ENCODE results near the gene SMAD6.
A peak's percentile ranks its signal among the peaks of the same experiment; 100 is the strongest.
"Not testable (repeated sequence)": the region's sequence is repeated elsewhere in the genome, so short reads cannot be mapped to it uniquely, and the experiment has no call there.

Gene SMAD6

GRCh38 chr15:66677336-66677735 is 24.7 kb upstream of the SMAD6 start:
- DNase-seq, result no peak

- DNase-seq, result no peak
Observed at GRCh38 chr15:66679061-66679656, 22.9 kb upstream of the SMAD6 start.

GRCh38 chr15:66679657-66680108 is 22.4 kb upstream of the SMAD6 start:
- no peak for DNase-seq

GRCh38 chr15:66680502-66680901 is 21.5 kb upstream of the SMAD6 start:
- DNase-seq, result no peak

- no peak for DNase-seq
Observed at GRCh38 chr15:66681395-66681794, 20.6 kb upstream of the SMAD6 start.

- no peak for DNase-seq
Observed at GRCh38 chr15:66682246-66682645, 19.8 kb upstream of the SMAD6 start.

- no peak for DNase-seq
Observed at GRCh38 chr15:66682865-66683264, 19.2 kb upstream of the SMAD6 start.

GRCh38 chr15:66684136-66684681 is 17.8 kb upstream of the SMAD6 start:
- DNase-seq, result no peak

- DNase-seq, result no peak
Observed at GRCh38 chr15:66685638-66686150, 16.3 kb upstream of the SMAD6 start.

- not testable (repeated sequence) for DNase-seq
Observed at GRCh38 chr15:66690912-66691311, 11.1 kb upstream of the SMAD6 start.

- DNase-seq, result no peak
Observed at GRCh38 chr15:66691727-66692126, 10.3 kb upstream of the SMAD6 start.

GRCh38 chr15:66692391-66692790 is 9.6 kb upstream of the SMAD6 start:
- DNase-seq, result no peak

GRCh38 chr15:66692808-66693596 is 9.0 kb upstream of the SMAD6 start:
- no peak for DNase-seq

GRCh38 chr15:66696770-66697169 is 5.3 kb upstream of the SMAD6 start:
- no peak for DNase-seq

- no peak for DNase-seq
Observed at GRCh38 chr15:66698318-66698961, 3.6 kb upstream of the SMAD6 start.

- no peak for DNase-seq
Observed at GRCh38 chr15:66698971-66699370, 3.1 kb upstream of the SMAD6 start.

GRCh38 chr15:66700412-66700801 is 1.6 kb upstream of the SMAD6 start:
- DNase-seq, result no peak

- DNase-seq, result peak; percentile 79
Observed at GRCh38 chr15:66700802-66701421, 1.1 kb upstream of the SMAD6 start.

GRCh38 chr15:66701422-66702034 is 508 bp upstream of the SMAD6 start:
- peak; percentile 9 for DNase-seq

- no peak for DNase-seq
Observed at GRCh38 chr15:66702787-66703539, 927 bp downstream of the SMAD6 start.

GRCh38 chr15:66703540-66703941 is 1.5 kb downstream of the SMAD6 start:
- no peak for DNase-seq
